Gastroesophageal sphincter (tissue), 3 donors: ENCODE results near the gene TSPAN10.

Source experiments
- CTCF ChIP-seq, 4 experiments: fragments of 200-600 bp in 2 of 4; fragments of 450-650 bp in 2 of 4; sonication (generic) in 1 of 4; IDR thresholded peaks; one replicate each; pipeline ENCODE4 v1.5.1; 2017 to 2019; ENCODE audit warnings: antibody characterized with exemption in 4 of 4, mild to moderate bottlenecking in 2 of 4, moderate library complexity in 2 of 4
- POLR2A ChIP-seq, 2 donors: fragments of 450-650 bp; IDR thresholded peaks; one replicate each; pipeline ENCODE4 v1.6.1; 2017; ENCODE audit warnings: antibody characterized with exemption in 2 of 2, mild to moderate bottlenecking in 2 of 2, moderate library complexity in 1 of 2
- POLR2AphosphoS5 ChIP-seq: sonication (generic); formaldehyde crosslinking; IDR thresholded peaks from one replicate; pipeline ENCODE4 v1.6.1; 2017; ENCODE audit warnings: antibody characterized with exemption

GRCh38 chr17:81612172-81612970, 24.6 kb upstream of the TSPAN10 start:
- TF ChIP-seq POLR2A (IDR thresholded peaks at IDR 0.05) (no peak), CTCF (IDR thresholded peaks at IDR 0.05) (no peak), POLR2AphosphoS5 (no peak)
